ENCODE data around the gene FMNL2.

The FMNL2 gene

DNA sequence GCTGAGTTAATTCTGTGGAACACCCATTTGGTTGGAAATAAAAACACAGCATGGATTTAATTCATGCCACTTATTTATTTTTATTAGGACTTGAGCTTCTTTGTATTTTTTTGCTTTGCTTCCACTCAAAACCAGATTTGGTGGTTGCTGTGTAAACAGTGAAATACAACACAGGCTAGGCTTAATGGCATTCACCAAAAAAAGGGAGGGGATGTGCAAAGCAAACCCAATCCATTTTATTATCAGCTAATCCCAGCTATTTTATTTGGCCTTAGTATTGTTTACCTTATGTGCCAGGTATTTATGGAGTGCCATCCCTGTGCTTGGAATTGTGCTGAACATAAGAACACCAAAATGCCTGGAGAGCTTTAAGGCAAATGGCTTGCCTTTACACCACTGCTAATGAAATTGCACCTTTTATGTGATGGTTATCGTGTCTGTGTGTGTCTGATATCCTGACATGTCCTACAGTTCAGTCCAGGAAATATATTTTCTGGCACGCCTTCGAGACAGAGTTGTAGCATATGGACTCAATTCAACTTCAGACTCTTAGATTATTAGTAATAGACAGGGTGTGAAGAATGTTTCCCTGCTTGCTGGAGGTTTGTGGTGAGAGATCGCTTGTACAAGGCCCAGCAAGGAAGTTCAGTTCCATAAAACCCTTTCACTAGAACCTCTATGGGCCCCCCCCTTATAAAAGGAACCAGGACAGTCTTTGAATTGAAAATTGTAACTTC is 282.6 kb downstream of the FMNL2 start:
- no peak for DNase-seq
- ATAC-seq, result no peak

DNA sequence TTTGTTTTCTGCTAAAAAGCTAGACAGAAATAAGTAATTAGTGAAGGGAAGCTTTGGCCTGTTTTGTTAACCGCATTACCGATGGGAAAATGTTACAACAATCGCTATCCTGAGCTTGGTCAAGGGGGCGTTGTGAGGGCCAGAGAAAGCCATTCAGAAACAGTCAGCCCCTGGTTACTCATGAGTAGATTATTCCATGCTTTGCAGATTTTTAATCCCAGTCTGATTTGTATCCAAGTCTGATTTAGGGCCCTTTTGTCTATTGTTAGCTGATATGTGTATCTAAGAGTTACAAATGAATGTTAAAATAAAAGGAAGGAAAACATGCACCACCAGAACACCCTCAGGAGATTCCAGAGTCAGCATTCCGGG is 283.2 kb downstream of the FMNL2 start:
- DNase-seq (no peak), ATAC-seq (no peak)

DNA sequence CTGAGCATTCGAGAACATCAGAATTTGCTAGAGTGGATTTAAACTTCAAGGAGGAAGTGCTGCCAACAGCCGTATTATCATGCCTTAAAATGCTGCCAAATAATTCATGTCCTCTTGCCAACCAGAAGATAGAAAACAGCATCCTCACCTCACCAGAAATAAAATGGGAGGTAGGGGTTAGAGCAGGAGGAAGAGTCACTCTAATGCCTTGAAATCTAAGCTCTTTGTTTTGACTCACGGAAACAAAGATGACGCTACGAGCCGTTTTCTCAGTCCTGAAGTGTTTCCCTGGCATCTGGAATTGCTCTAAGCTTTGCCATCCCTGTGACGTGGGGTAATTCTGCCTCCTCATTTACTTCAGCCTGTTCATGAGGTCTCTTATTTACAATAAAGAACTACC is 285.2 kb downstream of the FMNL2 start:
- ATAC-seq (no peak), DNase-seq (no peak)

DNA sequence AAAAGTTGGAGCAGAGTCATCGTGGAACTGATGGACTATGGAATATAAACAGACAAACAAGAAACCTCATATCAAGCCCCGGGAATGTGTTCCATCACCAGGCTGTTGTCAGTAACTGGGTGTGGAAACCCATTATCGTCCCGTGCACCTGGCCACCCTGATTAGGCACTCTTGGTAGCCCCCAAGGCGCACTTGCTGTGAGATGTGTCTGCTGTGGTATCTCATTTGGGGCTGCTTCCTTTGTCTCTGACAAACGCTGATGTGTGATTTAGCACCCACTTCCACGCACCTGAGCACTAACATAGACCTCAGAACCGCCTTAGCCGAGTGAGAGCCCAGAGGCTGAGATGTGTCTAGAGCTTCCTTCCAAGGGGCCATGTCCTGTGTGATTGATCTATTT is 286.0 kb downstream of the FMNL2 start:
- DNase-seq (no peak), ATAC-seq (no peak)

DNA sequence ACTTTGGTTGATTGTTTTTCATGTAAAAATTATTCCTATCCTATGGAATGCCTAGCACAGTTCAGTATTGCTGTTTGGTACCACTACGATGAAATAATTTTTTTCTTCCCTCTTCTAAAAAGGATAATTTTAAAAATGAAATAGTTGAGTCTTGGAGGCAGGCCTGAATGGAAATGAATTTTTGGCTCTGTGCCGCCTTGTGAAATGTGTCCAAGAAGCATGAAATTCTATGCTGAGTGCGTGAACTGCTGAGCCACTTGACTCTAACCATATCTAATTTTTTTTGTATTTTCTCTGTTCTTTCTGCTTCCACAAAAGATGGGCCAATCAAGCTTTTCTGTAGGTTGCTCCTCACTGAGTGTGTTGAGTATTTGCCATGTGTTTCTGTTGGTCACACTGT is 287.2 kb downstream of the FMNL2 start:
- ATAC-seq (no peak), DNase-seq (no peak)

DNA sequence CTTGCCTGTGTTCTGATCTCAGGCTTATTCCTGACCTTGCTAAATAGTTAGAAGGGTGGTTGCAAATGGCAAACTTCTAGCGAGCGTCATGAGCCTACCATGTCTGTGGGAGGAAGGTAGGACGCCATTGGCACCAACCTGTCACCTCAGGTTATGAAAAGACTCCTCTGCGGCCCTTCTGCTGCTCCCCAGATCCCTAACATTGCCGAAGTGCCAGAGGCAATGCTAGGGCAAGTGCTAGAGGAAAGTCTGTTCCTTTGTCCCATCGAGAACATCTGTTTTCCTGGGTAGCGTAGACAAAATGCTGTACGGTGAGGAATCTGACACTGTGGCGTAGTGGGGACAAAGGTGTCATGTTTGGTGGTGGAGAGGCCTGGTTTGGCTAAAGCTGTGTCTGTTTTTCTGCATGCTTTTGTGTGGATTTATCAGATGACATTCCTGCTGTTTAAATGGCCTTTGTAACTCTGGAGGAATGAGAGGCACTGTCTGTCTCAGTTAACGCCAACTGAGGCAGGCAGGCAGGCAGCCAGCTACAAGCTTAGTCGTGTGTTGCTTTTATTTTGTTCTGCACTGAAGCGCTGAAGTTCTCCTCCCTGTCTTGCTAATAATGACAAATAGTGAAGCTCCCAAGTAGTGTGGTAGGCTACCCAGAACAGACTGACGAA is 288.2 kb downstream of the FMNL2 start:
- DNase-seq, result no peak
- ATAC-seq, result no peak

DNA sequence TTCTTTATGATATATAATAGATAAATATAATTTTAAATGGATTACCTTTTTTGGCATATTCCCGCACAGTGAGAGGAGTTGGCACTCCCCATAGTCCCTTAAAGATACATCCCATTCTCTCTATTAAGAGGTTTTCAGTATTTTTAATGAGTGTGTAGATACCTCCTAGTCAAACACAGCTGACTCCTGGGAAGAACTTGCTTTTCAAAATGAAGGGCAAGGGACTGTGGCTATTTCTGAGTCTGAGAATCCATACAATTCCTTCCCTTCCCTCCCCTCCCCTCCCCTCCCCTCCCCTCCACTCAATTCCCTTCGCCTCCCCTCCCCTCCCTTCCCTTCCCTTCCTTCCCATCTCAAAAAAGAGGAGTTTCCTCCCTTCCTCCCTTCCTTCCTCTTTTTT is 288.8 kb downstream of the FMNL2 start:
- no peak for DNase-seq
- no peak for ATAC-seq

DNA sequence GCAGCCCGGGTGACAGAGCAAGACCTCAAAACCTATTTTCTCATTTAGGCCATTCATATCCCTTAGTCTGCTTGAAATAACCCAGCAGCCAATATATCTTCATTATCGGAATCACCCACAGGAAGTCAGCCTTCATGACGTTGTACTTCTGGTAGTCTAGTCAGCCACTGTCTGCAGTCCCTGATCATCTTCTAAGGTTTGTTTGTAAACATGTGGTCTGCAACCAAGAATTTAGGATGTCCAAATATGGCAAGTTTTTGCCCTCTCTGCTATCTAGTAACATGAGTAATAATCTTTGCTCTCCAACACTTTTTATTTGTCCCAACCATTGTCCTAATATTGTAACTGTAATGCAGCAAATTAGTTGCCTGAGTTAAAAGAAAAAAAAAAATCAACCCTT is 289.8 kb downstream of the FMNL2 start:
- DNase-seq, result no peak
- no peak for ATAC-seq

DNA sequence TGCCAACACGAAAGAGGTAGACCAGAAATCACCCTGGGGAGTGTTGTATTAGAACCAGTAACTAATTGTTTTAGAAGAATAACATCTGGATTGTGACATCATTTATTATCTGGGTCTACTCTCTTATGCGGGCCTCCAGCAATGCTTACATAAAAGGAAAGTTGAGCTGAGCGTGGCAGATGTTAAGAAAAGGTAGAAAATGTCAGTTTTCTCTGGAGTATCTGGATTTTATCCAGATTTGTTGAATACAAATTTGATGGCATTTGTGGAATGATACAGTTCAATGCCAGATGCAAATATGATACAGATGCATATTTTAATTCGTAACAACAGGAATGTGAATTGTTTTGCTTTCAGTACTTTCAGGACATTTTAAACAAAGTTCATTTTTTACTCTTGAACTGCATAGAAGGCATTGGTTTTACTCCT is 292.0 kb downstream of the FMNL2 start:
- no peak for ATAC-seq
- no peak for DNase-seq

DNA sequence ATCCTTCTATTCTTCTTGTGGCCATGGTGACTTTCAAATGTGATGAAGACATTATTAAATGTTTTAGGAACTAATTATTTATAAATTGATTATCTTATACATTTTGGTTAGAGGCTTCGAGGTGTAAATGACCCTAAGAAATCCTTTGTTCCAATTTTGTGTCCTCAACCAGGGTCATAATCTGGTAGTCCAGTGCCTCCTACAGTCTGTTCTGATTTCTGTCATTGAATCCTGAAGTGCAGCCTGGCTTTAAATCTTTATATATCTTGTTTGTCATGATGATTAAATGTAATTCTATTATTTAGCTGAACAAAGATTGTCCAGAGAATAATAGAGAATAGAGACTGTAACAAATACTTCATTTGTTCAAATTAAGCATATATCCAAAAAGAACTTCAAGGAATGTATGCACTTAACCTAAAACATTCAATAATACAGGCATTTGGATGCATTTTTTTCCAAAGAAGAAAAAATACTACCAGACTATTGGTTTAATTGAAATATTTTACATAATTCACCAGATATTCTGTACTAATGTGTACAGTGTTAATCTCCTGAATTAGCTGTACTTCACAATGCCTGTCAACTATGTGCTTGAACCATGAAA is 292.5 kb downstream of the FMNL2 start:
- no peak for DNase-seq
- ATAC-seq, result no peak

DNA sequence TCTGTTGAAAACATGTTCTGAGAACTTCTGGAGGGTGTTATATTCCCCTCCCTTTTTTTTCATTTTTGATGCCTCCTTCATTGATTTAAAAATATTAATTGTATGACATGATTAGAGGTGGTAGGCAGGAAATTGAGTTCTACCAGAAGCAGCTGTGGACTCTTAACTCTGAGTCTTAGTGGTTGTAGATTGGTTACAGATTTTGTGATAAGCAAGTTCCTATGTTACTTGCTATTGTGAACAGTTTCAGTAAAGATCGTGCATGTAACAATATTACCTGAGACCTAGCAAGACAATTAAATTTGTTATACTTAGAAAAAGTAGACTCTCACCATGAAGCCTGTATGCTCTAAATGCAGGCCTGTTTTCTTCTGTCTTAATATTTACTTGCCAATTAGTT is 294.2 kb downstream of the FMNL2 start:
- ATAC-seq, result no peak
- no peak for DNase-seq

DNA sequence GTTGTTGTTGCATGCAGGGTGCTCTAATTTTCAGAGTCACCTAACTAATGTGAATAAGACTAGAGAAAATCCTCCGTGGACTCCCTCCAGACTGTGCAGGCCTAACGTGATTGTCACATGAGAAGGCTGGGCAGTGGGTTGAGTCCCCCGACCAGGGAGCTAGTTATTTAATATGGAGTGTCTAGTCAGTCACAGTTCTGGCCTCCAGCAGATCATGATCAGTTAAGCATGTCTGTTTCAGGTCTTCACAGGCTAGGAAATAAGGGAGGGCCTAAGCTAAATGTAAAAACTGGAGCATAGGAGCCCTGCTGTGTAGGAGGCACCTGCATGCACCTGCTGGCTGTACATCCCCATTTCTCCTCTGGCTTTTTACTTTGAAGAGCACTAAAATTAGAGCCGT is 295.5 kb downstream of the FMNL2 start:
- DNase-seq (no peak), ATAC-seq (no peak)

DNA sequence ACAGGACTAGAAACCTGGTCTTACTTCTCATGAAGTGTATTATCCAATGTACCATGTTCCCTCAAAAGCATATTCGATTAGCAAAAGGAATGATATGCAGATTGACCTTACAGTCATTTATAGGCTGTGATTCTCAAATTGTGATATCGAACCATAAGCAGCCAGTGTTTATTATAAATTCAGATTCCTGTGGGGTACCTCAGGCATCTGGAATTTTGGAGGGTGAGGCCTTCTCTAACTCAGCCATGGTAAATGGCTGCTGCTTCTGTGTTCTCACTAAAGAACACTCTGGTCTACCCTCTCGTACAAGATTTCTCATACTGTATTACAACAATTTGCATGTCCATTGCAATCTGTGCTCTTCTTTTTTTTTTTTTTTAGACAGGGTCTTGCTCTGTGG is 297.8 kb downstream of the FMNL2 start:
- no peak for DNase-seq
- no peak for ATAC-seq

DNA sequence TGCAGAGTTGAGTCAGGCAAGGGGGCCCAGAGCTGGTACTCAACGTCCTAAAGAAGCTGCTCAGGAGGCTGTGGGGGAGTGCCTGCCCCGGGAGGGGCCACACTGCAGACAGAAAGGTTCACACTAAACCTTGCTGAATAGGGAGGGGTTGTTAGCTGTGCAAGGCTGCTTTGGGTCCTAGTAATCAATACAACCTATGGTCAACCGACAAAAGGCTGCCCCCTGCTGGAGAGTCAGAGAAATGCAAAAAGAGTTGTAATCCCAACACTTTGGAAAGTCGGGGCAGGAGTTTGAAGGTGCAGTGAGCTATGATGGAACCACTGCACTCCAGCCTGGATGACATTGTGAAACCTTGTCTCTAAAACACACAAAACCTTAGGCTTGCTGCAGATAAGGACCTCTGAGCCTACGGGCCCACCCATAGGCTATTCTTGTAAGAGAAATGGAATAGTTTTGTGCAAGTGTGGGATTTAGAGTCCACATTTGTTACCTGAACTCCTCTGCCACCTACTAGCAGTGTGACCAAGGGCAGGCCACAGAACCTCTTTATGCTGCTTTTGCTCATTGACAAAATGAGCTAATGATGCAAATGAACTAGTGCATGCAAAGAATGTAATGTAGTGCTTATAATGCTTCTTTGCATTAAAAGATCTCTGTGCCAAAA is 300.8 kb downstream of the FMNL2 start:
- ATAC-seq (peak; percentile 59), DNase-seq (peak; percentile 74)

DNA sequence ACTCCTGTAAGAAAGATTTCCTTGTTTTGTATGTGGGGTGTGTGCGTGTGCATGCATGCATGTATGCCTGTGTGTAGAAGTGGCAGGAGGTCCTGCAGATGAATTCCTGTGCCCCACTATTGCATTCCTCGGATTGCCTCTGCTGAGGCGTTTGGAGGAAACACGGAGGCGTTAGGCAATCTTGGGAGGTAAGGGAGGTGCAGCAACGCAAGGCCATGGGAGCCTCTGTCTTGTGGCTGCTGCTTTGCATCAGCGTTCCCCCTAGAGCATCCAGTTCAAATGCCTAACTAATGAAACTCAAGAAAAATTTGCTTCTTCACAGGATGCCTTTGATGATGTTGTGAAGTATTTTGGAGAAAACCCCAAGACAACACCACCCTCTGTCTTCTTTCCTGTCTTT is 302.3 kb downstream of the FMNL2 start:
- no peak for DNase-seq

DNA sequence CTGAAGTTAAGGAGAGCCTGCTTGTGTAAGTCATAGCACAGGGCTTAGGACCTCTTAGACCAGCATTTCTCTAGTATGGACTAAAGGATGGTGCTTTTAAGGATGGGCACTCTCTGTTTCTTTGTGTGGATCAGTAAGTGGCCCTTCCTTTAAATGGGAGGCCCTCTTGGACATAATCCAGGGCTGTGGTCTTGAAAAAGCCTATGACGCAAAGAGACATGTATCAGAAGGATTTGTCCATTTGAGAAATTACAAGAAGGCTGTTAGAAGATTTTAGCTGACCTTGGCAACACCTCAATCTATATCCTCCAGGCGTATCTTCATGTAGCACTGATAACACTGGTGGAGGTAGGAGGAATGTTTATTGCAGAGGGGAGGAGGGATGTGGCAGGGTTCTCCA is 303.1 kb downstream of the FMNL2 start:
- ATAC-seq, result no peak
- no peak for DNase-seq

More for the DNA sequence above, 302.3 kb downstream of the FMNL2 start:
- no peak for ATAC-seq

DNA sequence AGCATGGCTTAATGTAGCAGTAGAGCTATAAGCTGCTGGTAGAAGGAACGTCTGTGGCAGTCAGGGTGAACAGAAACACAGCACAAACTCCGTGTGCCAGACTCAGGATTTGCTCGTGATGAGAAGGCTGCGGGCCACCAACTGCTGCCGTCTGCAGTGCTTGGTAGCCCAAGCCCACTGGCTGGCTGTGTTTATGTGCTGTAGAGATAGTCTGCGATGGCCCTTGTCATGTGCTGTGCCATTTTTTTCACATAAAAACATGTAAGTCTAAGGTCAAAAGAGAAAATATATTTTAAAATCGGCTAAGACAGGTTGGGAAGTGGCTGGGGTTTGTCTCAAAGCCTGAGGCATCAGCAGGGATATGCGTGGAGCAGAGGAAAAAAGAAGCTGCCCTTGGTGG is 303.6 kb downstream of the FMNL2 start:
- DNase-seq, result no peak
- no peak for ATAC-seq

DNA sequence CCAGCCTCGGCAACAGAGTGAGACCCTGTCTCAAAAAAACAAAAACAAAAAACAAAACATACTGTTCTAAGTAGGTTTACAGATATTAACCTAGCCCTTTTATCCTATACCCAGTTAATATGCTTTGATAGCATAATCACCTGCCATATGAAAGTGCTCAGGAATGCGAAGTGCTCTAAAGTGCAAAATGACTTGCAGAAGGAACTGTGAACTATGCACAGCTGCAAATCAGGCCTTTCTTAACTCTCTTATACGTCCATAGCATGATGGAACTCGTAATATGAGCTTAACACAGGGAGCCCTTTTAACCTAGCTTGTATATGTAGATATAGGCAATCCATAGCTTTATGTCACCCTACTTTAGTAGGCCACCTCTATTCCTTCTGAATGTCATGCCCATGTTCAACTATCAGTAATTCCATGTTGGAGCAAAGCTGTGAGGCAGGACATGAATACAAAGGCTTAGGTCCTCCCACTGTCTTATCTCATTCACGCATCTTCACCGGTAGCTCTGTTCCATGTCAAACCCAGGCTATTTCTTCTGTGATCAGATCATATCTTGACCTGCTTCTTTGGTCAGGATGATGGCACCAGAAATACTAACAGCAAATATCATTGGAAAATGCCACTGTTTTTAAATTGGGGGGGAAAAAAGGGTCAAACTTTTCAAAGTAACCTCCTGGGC is 309.4 kb downstream of the FMNL2 start:
- ATAC-seq (no peak), DNase-seq (no peak)

DNA sequence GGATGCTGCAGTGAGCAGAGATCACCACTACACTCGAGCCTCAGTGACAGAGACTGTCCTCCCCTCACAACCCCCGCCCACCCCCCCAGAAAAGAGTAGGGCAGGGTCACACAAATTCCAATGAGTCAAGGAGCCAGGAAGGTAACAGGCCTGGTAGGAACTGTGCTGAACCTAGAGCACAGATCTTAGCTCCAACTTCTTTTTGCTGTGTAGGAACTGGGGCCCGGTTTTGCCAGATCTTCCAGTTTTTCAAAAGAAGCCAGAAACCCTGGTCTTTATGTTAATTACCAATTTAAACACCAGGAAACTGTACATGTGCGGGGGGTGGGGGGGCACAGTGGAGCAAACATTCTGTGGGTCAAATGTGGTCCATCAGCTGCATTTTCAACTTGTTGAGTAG is 311.3 kb downstream of the FMNL2 start:
- ATAC-seq (no peak), DNase-seq (no peak)

DNA sequence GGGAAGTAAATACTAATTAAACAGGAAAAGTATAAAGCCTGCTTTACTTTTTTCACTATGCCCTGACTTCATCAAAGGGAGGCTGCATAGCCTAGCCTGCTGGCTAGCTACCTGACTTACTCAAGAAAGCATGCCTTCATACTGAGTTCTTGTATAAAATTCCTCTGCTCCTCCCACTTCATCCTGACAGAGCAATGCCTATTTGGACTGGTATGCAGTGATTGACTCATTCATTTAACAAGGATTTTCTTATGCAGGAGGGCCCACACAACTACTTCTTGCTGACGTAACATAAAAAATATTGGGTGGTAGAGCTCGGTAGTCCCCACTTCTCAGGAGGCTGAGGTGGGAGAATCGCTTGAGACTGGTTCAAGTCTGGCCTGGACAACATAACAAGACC is 311.8 kb downstream of the FMNL2 start:
- no peak for ATAC-seq
- DNase-seq, result no peak

DNA sequence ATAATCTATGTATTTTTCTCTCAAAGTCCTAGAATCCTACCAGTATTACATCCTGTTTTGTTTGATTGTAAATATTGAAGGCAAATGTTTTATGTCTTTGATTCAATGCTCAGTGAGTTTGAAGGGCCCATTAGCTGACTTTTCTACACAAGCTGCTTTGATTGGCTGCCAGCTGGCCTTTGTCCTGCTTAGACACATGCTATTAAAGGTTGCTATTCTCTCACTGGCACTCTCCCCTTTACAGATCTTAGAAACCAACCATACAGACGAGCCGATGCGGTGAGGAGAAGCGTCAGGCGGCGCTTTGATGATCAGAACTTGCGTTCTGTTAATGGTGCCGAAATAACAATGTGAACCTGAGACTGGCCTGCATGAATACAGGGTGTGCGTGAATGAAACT is 312.6 kb downstream of the FMNL2 start:
- DNase-seq (no peak), ATAC-seq (no peak)

DNA sequence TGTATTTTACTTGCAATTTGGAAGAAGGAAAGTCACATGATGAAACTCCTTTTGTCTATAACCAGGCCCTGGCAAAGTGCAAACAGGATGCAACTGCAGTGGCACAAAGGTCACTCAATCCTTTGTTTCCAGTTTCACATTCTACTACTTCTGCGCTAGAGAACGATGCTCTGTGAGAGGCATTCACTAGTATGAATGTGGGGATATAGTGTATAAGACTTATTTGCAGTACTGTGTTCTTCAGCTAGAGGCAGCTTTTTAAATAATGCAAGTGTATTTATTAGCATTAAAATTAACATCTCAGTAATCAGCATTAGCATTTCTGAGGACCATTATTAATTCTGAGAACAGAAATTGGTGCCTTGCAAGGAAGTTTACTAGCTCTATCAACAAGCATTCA is 313.4 kb downstream of the FMNL2 start:
- no peak for DNase-seq
- no peak for ATAC-seq

DNA sequence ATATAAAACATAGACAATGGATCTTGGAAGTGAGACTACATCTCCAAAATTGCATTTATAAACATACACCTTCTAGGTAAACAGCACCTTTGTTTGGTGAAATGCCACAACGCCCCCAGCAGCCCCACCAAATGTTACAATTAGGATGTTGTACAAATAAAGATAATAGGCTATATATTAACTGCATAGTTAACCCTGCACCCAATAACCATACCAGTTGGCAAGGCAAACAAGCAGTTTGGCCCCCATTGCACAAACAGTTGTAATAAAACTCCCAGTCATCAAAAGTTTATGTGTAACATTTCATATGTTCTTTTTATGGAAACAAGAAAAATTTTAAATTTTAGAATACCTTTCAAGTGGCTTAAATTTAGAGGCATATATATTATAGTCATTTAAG is 315.0 kb downstream of the FMNL2 start:
- no peak for ATAC-seq
- DNase-seq, result no peak
